ENCODE measurements around the gene APRT.
"Not testable (repeated sequence)": the region's sequence is repeated elsewhere in the genome, so short reads cannot be mapped to it uniquely, and the experiment has no call there.

The APRT gene

GRCh38 chr16:88825146-88825545, 13.4 kb upstream of the APRT start:
- in situ Hi-C loops (cut with HindIII; ENCODE audit: low sequenced_read_pairs) = no loop called here
- DNase-seq (ENCODE audit: low read depth, low spot score) = no peak
- no peak for TF ChIP-seq CTCF (IDR thresholded peaks at IDR 0.05; ENCODE audit: low read depth, low read length)
- no peak overlapping the region for H3K4me3 ChIP-seq (ENCODE audit: low read depth, low read length)

- no peak for TF ChIP-seq CTCF (IDR thresholded peaks at IDR 0.05; ENCODE audit: low read depth, low read length)
- H3K4me3 ChIP-seq (ENCODE audit: low read depth, low read length) = no peak overlapping the region
- no peak for DNase-seq (ENCODE audit: low read depth, low spot score)
- in situ Hi-C loops (cut with HindIII; ENCODE audit: low sequenced_read_pairs) = no loop called here
Measured at GRCh38 chr16:88824256-88825077, 12.7 kb upstream of the APRT start.

GRCh38 chr16:88823646-88824045, 11.9 kb upstream of the APRT start:
- in situ Hi-C loops (cut with HindIII; ENCODE audit: low sequenced_read_pairs); DNase-seq (ENCODE audit: low read depth, low spot score); H3K4me3 ChIP-seq (ENCODE audit: low read depth, low read length): not testable (repeated sequence)

- no peak for DNase-seq (ENCODE audit: low read depth, low spot score)
- H3K4me3 ChIP-seq (ENCODE audit: low read depth, low read length) = no peak overlapping the region
- in situ Hi-C loops (cut with HindIII; ENCODE audit: low sequenced_read_pairs) = no loop called here
- no peak for TF ChIP-seq CTCF (IDR thresholded peaks at IDR 0.05; ENCODE audit: low read depth, low read length)
Measured at GRCh38 chr16:88822281-88823040, 10.7 kb upstream of the APRT start.

GRCh38 chr16:88821168-88821850, 9.6 kb upstream of the APRT start:
- no peak for DNase-seq (ENCODE audit: low read depth, low spot score)
- no peak overlapping the region for H3K4me3 ChIP-seq (ENCODE audit: low read depth, low read length)
- in situ Hi-C loops (cut with HindIII; ENCODE audit: low sequenced_read_pairs) = no loop called here
- no peak for TF ChIP-seq CTCF (IDR thresholded peaks at IDR 0.05; ENCODE audit: low read depth, low read length)

- in situ Hi-C loops (cut with HindIII; ENCODE audit: low sequenced_read_pairs) = no loop called here
- no peak for TF ChIP-seq CTCF (IDR thresholded peaks at IDR 0.05; ENCODE audit: low read depth, low read length)
- no peak for DNase-seq (ENCODE audit: low read depth, low spot score)
- no peak overlapping the region for H3K4me3 ChIP-seq (ENCODE audit: low read depth, low read length)
Measured at GRCh38 chr16:88820385-88821025, 8.8 kb upstream of the APRT start.

Data from astrocyte of the spinal cord (primary cell).